ENCODE measurements around the gene CHAF1A.

Gene CHAF1A

DNA sequence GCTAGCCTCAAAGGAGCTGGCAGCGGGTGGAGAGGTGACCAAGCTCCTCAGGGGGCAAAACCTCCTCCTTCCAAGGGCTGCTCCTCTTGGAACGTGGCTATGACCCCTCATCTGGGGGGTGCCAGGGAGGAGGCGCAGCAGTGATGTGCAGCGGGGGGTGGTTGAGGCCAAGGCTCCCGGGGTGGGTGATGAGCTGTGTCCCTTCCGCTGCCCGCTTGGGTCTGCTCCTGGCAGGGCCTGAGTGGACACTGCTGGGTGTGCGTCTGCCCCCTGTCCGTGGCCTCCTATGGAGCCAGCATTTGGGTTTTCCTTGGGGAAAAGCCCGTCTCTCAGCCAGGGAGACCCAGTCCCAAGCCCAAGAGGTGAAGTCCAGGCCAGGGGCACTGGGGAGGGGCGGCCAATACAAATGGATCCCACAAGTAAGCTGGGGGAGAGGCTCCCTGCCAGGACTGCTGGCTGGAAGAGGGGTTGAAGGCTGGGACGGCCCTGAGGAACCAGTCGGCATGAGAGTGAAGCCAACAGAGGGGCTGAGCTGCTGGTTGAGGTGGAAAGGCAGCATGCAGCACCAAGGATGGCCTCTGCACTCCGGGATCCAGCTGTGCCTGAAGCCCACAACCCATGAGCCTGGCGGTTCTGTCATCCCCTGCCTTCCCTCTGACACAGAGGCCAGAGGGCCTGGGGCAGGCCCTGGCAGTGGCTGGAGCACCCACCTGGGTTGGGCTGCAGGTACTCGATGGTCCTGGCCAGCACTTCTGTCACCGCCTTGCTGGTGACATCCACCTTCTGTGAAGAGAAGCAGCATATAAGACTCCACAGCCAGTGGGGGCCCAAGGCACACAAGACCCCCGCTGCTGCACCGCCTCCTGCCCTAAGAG, 36.4 kb upstream of the CHAF1A start:
- DNase-seq (ENCODE audit: extremely low read depth in 1 of 2, low read depth in 1 of 2) = no peak

GRCh38 chr19:4366666-4367335, 35.6 kb upstream of the CHAF1A start:
- no peak for DNase-seq (ENCODE audit: extremely low read depth in 1 of 2, low read depth in 1 of 2)

- no peak for DNase-seq (ENCODE audit: extremely low read depth in 1 of 2, low read depth in 1 of 2)
Measured at GRCh38 chr19:4367336-4367723, 35.1 kb upstream of the CHAF1A start.

GRCh38 chr19:4367781-4368127, 34.7 kb upstream of the CHAF1A start:
- no peak for DNase-seq (ENCODE audit: extremely low read depth in 1 of 2, low read depth in 1 of 2)

DNA sequence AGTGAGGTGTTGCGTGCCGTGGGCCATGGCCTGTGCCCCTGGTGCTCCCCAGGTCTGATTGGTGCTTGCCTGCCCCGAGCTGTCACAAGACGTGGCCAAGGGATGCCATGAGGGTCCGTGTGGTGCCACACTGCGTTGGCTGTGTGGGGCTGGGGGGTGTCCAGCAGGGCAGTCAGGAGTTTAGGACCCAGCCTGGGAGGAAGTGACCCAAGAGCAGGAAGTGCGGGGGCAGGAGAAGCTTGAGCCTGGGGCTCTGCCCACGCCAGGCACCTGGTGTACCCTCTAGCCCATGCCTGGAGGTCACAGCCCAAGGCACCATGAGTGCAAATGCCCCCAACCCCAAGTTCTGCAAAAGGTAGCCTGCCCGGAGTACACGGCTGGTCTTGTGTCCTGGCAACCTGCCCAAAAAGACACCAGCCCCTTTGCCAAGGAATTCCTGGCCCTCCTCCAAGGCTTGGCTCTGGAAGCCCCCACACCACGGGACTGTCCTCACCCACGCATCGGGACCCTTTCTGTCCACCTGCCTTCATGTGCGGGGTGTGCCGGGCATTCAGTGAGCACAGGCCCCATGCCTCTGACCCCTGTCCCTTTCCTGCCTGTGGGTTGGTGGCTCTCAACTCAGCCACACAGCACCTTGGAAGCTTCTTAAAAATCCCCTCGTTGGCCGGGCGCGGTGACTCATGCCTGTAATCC, 34.2 kb upstream of the CHAF1A start:
- no peak for DNase-seq (ENCODE audit: extremely low read depth in 1 of 2, low read depth in 1 of 2)

GRCh38 chr19:4369109-4369887, 33.1 kb upstream of the CHAF1A start:
- peak; percentile 62 to 77 for DNase-seq (ENCODE audit: extremely low read depth in 1 of 2, low read depth in 1 of 2)

GRCh38 chr19:4369888-4370260, 32.6 kb upstream of the CHAF1A start:
- peak; percentile 60 to 72 for DNase-seq (ENCODE audit: extremely low read depth in 1 of 2, low read depth in 1 of 2)

- DNase-seq (ENCODE audit: extremely low read depth in 1 of 2, low read depth in 1 of 2) = no peak
Measured at GRCh38 chr19:4370418-4371041, 31.9 kb upstream of the CHAF1A start.

GRCh38 chr19:4371247-4372164, 30.9 kb upstream of the CHAF1A start:
- DNase-seq (ENCODE audit: extremely low read depth in 1 of 2, low read depth in 1 of 2) = no peak

DNA sequence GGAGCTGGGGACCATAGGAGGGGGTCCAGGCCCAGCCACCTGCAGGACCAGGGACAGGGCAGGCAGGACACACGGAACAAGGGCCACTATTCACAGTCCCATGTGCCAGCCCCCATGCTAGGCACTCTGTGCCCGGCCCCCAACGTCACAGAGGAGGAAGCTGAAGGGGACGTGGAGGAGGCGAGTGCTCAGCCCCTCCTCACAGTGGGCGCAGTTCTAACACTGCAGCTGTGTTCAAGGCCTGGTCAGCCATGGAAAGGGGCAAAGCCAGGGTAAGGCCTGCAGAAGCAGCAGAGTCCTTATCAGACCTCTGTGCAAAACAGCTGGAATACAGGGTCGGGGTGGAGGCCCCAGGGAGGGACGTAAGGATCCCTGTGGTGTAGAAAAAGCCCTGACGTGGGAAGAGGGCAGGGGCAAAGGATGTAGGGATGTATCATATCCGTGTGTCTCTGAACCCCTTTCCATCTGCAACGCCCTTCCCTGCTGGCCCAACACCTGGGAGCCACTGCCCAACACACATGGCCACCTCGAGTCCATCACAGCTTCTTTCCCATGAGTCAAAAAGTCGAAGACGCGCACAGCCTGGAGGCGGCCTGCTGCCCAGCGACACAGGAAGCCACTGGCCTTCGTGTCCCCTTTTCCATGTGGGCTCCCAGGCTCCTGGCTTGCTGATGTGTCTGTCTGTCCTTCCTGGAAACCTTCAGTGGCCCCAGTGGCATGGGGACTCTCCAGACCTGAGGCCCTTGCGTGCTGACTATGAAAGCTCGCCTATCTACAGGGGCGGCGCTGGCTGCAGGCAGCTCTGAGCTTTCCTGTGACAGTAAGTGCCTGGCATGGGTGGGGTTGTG, 30.1 kb upstream of the CHAF1A start:
- no peak for DNase-seq (ENCODE audit: extremely low read depth in 1 of 2, low read depth in 1 of 2)

GRCh38 chr19:4373013-4373367, 29.4 kb upstream of the CHAF1A start:
- DNase-seq (ENCODE audit: extremely low read depth in 1 of 2, low read depth in 1 of 2) = no peak

- DNase-seq (ENCODE audit: extremely low read depth in 1 of 2, low read depth in 1 of 2) = no peak
Measured at GRCh38 chr19:4373601-4374497, 28.6 kb upstream of the CHAF1A start.

DNA sequence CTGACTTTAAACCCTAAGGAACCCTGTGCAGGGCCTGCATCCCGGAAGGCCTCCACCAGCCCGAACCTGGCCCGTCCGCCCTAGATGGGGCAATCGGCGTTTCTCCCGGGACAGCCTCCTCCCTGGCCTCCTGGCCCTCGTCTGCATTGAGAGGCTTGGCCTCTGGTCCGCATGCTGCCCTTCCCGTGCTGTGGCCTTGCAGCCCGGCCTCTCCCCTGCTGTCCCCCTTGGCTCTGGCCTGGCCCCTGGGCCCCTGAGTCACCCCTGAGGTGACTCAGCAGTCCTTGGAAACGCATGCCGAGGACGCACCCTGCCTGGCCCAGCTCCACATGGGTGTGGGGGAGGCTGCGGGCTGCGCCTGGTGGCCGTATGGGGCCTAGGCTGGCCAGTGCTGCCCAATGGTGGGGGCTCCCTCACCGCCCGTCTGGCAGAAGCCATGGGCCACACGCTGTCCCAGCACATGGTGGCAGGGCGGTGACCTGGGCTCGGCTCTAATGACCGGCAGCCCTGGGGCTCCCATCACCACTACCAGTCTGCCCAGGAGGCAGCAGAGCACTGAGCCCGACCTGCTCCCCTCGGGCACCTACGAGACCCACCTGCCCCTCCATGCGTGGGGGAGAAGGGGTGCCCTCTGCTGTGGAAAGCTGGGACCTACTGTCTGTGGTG, 27.8 kb upstream of the CHAF1A start:
- no peak for DNase-seq (ENCODE audit: extremely low read depth in 1 of 2, low read depth in 1 of 2)

- no peak for DNase-seq (ENCODE audit: extremely low read depth in 1 of 2, low read depth in 1 of 2)
Measured at GRCh38 chr19:4375164-4376027, 27.0 kb upstream of the CHAF1A start.

DNA sequence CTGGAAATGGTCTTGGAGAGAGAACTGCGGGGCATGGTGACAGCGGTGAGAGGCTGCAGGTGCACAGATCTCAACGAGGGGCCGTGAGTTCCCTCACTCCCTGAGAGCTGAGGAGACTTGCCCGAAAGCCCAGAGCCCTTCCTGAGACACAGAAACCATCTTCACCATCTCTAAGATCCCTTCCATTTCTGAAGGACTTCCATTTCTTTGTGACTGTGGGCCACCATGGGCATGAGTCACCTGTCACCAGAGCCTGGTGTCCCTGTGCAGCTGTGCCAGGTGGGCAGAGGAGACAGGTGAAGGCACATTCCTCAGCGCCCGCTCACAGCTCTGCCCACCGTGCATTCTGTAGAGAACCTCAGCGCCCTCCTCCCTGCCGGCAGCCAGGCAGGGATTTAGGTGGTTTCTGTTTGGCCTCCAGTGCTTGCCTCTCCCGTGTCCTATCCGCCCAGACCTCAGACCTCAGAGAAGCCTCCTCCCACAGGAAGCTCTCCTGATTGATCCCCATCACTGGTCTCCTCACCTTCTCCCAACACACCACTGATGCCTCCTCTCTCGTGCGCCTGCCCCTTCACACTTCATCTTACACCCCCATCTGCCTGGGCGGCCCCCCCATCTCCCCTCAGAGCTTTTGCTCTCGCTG, 26.3 kb upstream of the CHAF1A start:
- no peak for DNase-seq (ENCODE audit: extremely low read depth in 1 of 2, low read depth in 1 of 2)

- DNase-seq (ENCODE audit: extremely low read depth in 1 of 2, low read depth in 1 of 2) = no peak
Measured at GRCh38 chr19:4376671-4376990, 25.8 kb upstream of the CHAF1A start.
